SK-N-MC (cell line): ENCODE measurements around the gene PPP1R3E.

Experiments used
- EZH2 ChIP-seq: fragments of 200-600 bp; sonication (generic); IDR thresholded peaks from one replicate; pipeline ENCODE4 v1.6.1; 2017; ENCODE audit warnings: antibody characterized with exemption
- FOXP2 ChIP-seq: optimal IDR thresholded peaks from 2 replicates; pipeline ENCODE3; 2011; ENCODE audit warnings: mild to moderate bottlenecking, moderate library complexity; ENCODE audit not compliant: insufficient read depth; ENCODE audit errors: extremely low read length, control extremely low read depth
- POLR2AphosphoS5 ChIP-seq: IDR thresholded peaks from 2 replicates; pipeline ENCODE4 v1.6.1; 2012; ENCODE audit warnings: mild to moderate bottlenecking, low read depth, low read length, borderline replicate concordance

DNA sequence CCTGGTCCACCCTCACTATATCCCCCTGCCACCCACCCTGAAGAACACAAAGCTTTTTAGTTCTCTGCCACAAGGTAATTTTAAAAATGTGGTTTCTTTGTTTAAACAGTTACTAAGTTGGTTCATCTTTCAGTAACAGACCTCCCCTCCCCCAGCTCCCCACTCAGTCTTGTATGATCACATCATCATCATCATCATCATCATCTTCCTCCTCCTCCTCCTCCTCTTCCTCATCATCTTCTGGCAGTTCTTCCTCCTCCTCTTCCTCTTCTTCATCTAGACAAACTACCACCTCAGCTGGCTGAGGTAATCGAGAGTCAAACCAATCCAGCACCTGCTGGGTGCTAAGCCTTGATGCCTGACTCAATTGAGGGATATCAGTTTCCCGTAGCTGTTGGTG lies 27.2 kb downstream of the PPP1R3E start:
- TF ChIP-seq EZH2 (no peak), POLR2AphosphoS5 (no peak), FOXP2 (no peak)
